B cell (primary cell): ENCODE measurements around the gene PTPN13. TPM values are rescaled to one million over a fixed set of nuclear protein-coding genes. Genes with fewer than 3 reads are reported as not detected.

ENCODE experiments used
- ATAC-seq: fragments of 200-7000 bp; cut with Tn5 transposase; one replicate; pipeline ENCODE4 v1.10.0; 2021; ENCODE audit warnings: low read depth, mild to moderate bottlenecking, moderate number of reproducible peaks, moderate library complexity
- CTCF ChIA-PET: fragments of 350-600 bp; sonication (Branson Sonifier 250); formaldehyde crosslinking; loops from one replicate; lab custom pipeline; 2021; ENCODE audit warnings: antibody characterized with exemption, inconsistent platforms; lab: Charles Lee
- POLR2A ChIA-PET: fragments of 350-600 bp; sonication (Branson Sonifier 250); formaldehyde crosslinking; loops from one replicate; lab custom pipeline; 2021; ENCODE audit warnings: antibody characterized with exemption; lab: Charles Lee
- DNase-seq: peaks from one replicate; pipeline ENCODE4 v3.0.0; 2013
- H2AFZ ChIP-seq: 2 replicates; pipeline ENCODE4 v1.6.1; 2012; ENCODE audit warnings: mild to moderate bottlenecking, low read depth, low read length; ENCODE audit not compliant: insufficient read depth, poor library complexity, severe bottlenecking
- H3K27ac ChIP-seq, 2 donors: 1 replicate in 1 of 2; 2 replicates in 1 of 2; pipeline ENCODE4 v1.5.1; 2012 to 2013; ENCODE audit warnings: low read length in 2 of 2, mild to moderate bottlenecking in 2 of 2, moderate library complexity in 1 of 2
- H3K27me3 ChIP-seq, 4 experiments: fragments of 200-600 bp in 1 of 4; sonication (generic) in 1 of 4; replicated peaks in 1 of 4; 1 replicate in 2 of 4; 2 replicates in 2 of 4; pipeline versions ENCODE4 v1.6.1 to v1.7.0; 2013 to 2016; ENCODE audit warnings: low read length in 3 of 4, mild to moderate bottlenecking in 2 of 4, mixed read lengths in 1 of 4, moderate library complexity in 1 of 4; ENCODE audit not compliant: insufficient read depth in 4 of 4, control insufficient read depth in 3 of 4; ENCODE audit errors: control extremely low read depth in 1 of 4
- H3K36me3 ChIP-seq, 2 experiments: replicated peaks in 1 of 2; 1 replicate in 1 of 2; 2 replicates in 1 of 2; pipeline versions ENCODE4 v1.6.1 to v1.7.1; 2013; ENCODE audit warnings: low read length in 1 of 2; ENCODE audit not compliant: insufficient read depth in 2 of 2, control insufficient read depth in 1 of 2; ENCODE audit errors: control extremely low read depth in 1 of 2, extremely low read depth in 1 of 2
- H3K4me1 ChIP-seq, 2 donors: fragments of 200-600 bp in 1 of 2; sonication (generic) in 1 of 2; 1 replicate in 1 of 2; 2 replicates in 1 of 2; pipeline versions ENCODE4 v1.5.1 to v1.6.1; 2013 to 2017; ENCODE audit warnings: low read length in 2 of 2; ENCODE audit not compliant: control insufficient read depth in 2 of 2, insufficient read depth in 2 of 2
- H3K4me2 ChIP-seq: replicated peaks from 2 replicates; pipeline ENCODE3; 2012; ENCODE audit warnings: mild to moderate bottlenecking, low read depth, low read length; ENCODE audit not compliant: poor library complexity, severe bottlenecking
- H3K4me3 ChIP-seq, 5 experiments: fragments of 200-600 bp in 1 of 5; sonication (generic) in 1 of 5; 1 replicate in 3 of 5; 2 replicates in 2 of 5; pipeline versions ENCODE4 v1.5.1 to v1.7.0; 2011 to 2016; ENCODE audit warnings: low read length in 4 of 5, mild to moderate bottlenecking in 4 of 5, low read depth in 2 of 5, control low read depth in 1 of 5, moderate library complexity in 1 of 5; ENCODE audit not compliant: insufficient read depth in 1 of 5; ENCODE audit errors: control extremely low read depth in 1 of 5, extremely low read depth in 1 of 5
- H3K79me2 ChIP-seq: fragments of 200-600 bp; sonication (generic); one replicate; pipeline ENCODE4 v1.6.0; 2016; ENCODE audit warnings: low read length; ENCODE audit not compliant: control insufficient read depth, insufficient read depth
- H3K9ac ChIP-seq: fragments of 200-600 bp; sonication (generic); 2 replicates; pipeline ENCODE4 v1.6.1; 2017; ENCODE audit warnings: mild to moderate bottlenecking, low read length, moderate library complexity
- H3K9me3 ChIP-seq, 3 donors: one replicate each; pipeline versions ENCODE4 v1.6.1 to v1.7.1; 2013; ENCODE audit warnings: low read length in 2 of 3; ENCODE audit not compliant: control insufficient read depth in 2 of 3, insufficient read depth in 1 of 3; ENCODE audit errors: control extremely low read depth in 1 of 3
- H4K20me1 ChIP-seq: 2 replicates; pipeline ENCODE4 v1.6.0; 2012; ENCODE audit warnings: mild to moderate bottlenecking, low read length; ENCODE audit not compliant: insufficient read depth, control insufficient read depth, poor library complexity, severe bottlenecking
- H3K27ac Mint-ChIP-seq: one replicate; pipeline ENCODE4 v1.8.0; 2021; ENCODE audit warnings: mixed read lengths
- H3K27me3 Mint-ChIP-seq: one replicate; pipeline ENCODE4 v1.8.0; 2021; ENCODE audit warnings: mixed read lengths
- H3K4me1 Mint-ChIP-seq: one replicate; pipeline ENCODE4 v1.8.0; 2021; ENCODE audit warnings: mixed read lengths
- H3K4me3 Mint-ChIP-seq: one replicate; pipeline ENCODE4 v1.8.0; 2021; ENCODE audit warnings: mixed read lengths
- H3K9me3 Mint-ChIP-seq: one replicate; pipeline ENCODE4 v1.8.0; 2022; ENCODE audit warnings: mixed read lengths; ENCODE audit not compliant: insufficient read depth
- EZH2 ChIP-seq: IDR thresholded peaks from 2 replicates; pipeline ENCODE4 v1.6.1; 2012; ENCODE audit warnings: borderline replicate concordance, low read depth, mild to moderate bottlenecking, moderate library complexity, low read length; ENCODE audit not compliant: insufficient read depth, poor library complexity, severe bottlenecking
- WGBS: methylation state at CpG from one replicate; pipeline ENCODE4 v1.1.5; 2013; ENCODE audit warnings: missing lambda C conversion rate; ENCODE audit not compliant: insufficient coverage; 5-methylcytosine and 5-hydroxymethylcytosine counted together
- intact Hi-C: fragments of 100-400 bp; cut with micrococcal nuclease; formaldehyde crosslinking; loops from one replicate; pipeline ENCODE4 v1.10.0; 2022
- polyA plus RNA-seq: library from polyadenylated mRNA; depleted of rRNA; stranded (reverse); fragments of >200 nt; gene quantifications from 2 replicates; pipeline ENCODE4 v1.2.3, GENCODE V29; 2012
- total RNA-seq, 2 donors: library from RNA; stranded (reverse); fragments of 120-200 nt in 1 of 2; gene quantifications; 1 replicate in 1 of 2; 2 replicates in 1 of 2; pipeline versions ENCODE4 v1.2.3 to v1.2.4, GENCODE V29; 2013 to 2022
- TF ChIP-seq, protein P1 (sequence below): fragments of 200-600 bp; IDR thresholded peaks from one replicate; pipeline ENCODE4 v1.8.0; 2022; ENCODE audit warnings: antibody characterized with exemption, mild to moderate bottlenecking

PTPN13 gene
- total and polyA plus RNA-seq, 2 donors (not counting 1 experiment from before 2014, with no cell fraction given), result 0.91 TPM; not detected in 1

DNA sequence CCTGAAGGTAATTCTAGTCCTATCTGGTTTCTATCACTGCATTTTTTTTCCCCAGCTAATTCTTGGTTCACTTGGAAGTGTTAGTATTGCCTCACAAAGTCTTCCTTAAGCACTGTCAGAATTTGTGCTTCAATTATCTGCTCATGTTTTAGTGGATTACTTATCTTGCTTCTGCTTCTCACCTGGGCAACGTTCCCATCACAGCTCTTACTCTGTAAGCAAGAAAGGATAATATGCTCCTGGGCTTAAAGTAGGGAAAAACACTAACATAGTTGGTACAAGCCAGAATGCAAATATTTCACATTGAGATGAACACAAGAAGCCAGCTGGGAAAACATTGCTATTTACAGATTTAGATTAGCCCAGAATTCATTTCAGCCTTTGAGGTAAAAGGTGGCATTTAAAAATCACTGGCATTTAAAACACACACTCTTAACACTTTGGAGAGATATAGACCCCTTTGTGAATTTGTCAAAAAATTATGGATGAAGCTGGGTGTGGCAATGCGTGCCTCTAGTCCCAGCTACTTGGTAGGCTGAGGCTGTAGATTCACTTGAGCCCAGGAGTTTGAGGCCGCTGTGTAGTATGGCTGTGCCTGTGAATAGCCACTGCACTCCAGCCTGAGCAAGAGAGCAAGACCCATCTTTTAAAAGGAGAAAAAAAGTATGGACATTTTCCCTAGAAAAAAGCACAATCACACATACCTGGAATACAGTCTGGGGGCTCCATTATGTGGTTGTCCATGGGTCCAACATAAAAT is 6.6 kb upstream of the PTPN13 start:
- Mint-ChIP-seq H3K9me3 (no peaks in the 10 kb centered on the region), H3K4me3 (no peak overlapping the region), H3K27ac (no peak overlapping the region), H3K27me3 (peaks cover 7% of the 10 kb centered on the region), H3K4me1 (peaks cover 7% of the 10 kb centered on the region)
- no peaks in the 10 kb centered on the region for H3K36me3 ChIP-seq
- POLR2A ChIA-PET, result no interaction called here
- CTCF ChIA-PET, result no interaction called here
- TF ChIP-seq EZH2, result no peak
- TF ChIP-seq, protein P1, sequence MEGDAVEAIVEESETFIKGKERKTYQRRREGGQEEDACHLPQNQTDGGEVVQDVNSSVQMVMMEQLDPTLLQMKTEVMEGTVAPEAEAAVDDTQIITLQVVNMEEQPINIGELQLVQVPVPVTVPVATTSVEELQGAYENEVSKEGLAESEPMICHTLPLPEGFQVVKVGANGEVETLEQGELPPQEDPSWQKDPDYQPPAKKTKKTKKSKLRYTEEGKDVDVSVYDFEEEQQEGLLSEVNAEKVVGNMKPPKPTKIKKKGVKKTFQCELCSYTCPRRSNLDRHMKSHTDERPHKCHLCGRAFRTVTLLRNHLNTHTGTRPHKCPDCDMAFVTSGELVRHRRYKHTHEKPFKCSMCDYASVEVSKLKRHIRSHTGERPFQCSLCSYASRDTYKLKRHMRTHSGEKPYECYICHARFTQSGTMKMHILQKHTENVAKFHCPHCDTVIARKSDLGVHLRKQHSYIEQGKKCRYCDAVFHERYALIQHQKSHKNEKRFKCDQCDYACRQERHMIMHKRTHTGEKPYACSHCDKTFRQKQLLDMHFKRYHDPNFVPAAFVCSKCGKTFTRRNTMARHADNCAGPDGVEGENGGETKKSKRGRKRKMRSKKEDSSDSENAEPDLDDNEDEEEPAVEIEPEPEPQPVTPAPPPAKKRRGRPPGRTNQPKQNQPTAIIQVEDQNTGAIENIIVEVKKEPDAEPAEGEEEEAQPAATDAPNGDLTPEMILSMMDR, result no peak
- intact Hi-C loops, result no loop called here
- no peak overlapping the region for H2AFZ ChIP-seq
- no peaks in the 10 kb centered on the region for H4K20me1 ChIP-seq
- no peaks in the 10 kb centered on the region for H3K27me3 ChIP-seq
- no peaks in the 10 kb centered on the region for H3K9me3 ChIP-seq
- H3K27ac ChIP-seq, result no peak overlapping the region
- no peaks in the 10 kb centered on the region for H3K4me1 ChIP-seq
- DNase-seq (no peak), ATAC-seq (no peak)
- H3K79me2 ChIP-seq, result no peaks in the 10 kb centered on the region
- H3K9ac ChIP-seq, result no peak overlapping the region
- WGBS, result 100% methylated on average over 2 of the region's 3 CpGs
- no peak overlapping the region for H3K4me2 ChIP-seq
- H3K4me3 ChIP-seq, result no peak overlapping the region

DNA sequence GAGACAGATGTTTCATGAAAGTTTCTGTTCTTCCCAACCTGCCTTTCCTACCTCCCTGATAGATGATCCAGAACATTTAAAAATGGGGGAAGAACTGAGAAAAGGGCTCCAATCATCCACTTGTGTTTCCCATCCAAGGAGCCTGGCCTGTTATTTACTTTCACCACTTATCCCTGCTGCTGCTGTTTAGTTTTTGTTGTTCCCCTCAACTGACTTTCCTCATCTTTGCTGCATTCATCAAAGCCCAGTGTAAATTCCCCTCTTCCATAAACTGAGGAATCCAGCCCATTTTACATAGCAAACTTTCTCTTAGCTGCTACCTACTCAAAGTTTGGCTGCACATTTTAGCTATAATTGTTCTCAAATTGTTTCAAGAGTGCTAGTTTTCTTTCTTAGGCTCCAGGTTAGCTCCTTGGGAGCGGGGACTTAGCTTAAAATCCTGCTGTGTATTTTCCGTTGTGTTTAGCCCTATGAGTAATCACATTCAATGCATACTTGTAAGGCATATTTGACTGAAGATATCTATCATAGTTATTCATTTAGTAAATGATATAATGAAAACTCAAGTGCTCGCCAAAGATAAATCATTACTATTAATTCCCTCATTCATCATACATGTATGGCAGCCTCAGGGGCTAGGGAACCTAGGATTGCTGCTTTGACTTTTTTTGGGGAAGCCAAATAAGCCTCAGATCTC is 1.4 kb upstream of the PTPN13 start:
- peaks cover 44% of the 10 kb centered on the region for H3K27me3 Mint-ChIP-seq
- intact Hi-C loops, result no loop called here

More for the DNA sequence above, 1.4 kb upstream of the PTPN13 start:
- peaks cover 0 to 28% (median 22%) of the 10 kb centered on the region in 4 experiments for H3K27me3 ChIP-seq
- no peaks in the 10 kb centered on the region for H3K79me2 ChIP-seq
- no peak overlapping the region for H3K4me2 ChIP-seq
- DNase-seq, result no peak
- POLR2A ChIA-PET, result no interaction called here
- no peak for ATAC-seq
- no peak overlapping the region for H3K9ac ChIP-seq
- H3K27ac ChIP-seq, result no peak overlapping the region
- CTCF ChIA-PET, result no interaction called here
- WGBS, result no CpG with 5 or more reads among the region's 3 CpGs
- H3K4me1 Mint-ChIP-seq, result peaks cover 19% of the 10 kb centered on the region
- no peak overlapping the region for H3K27ac Mint-ChIP-seq
- H3K9me3 ChIP-seq, result no peaks in the 10 kb centered on the region
- no peaks in the 10 kb centered on the region for H4K20me1 ChIP-seq
- H3K36me3 ChIP-seq, result no peaks in the 10 kb centered on the region
- H3K4me1 ChIP-seq, result peaks cover 16 to 20% of the 10 kb centered on the region in 2 donors
- H3K4me3 Mint-ChIP-seq, result peak overlapping the region; percentile 9
- no peaks in the 10 kb centered on the region for H3K9me3 Mint-ChIP-seq
- TF ChIP-seq, protein P1, result no peak
- TF ChIP-seq EZH2, result no peak
- H2AFZ ChIP-seq, result no peak overlapping the region
- no peak overlapping the region for H3K4me3 ChIP-seq
